Right atrium auricular region (tissue), 2 donors: ENCODE data around the gene ILK. TPM values are rescaled to one million over a fixed set of nuclear protein-coding genes. Genes with fewer than 3 reads are reported as not detected.

ENCODE experiments used
- DNase-seq: peaks from one replicate; pipeline ENCODE4 v3.0.0-alpha.2; 2019; ENCODE audit warnings: low spot score
- H3K27ac ChIP-seq, 2 donors: fragments of 200-600 bp; sonication (generic); 1 replicate in 1 of 2; 2 replicates in 1 of 2; pipeline ENCODE4 v1.5.1; 2016 to 2019
- H3K27me3 ChIP-seq, 2 donors: fragments of 200-600 bp; sonication (generic); one replicate each; pipeline versions ENCODE4 v1.5.1 to v1.6.0; 2017 to 2019
- H3K36me3 ChIP-seq: fragments of 200-600 bp; sonication (generic); one replicate; pipeline ENCODE4 v1.5.1; 2016
- H3K4me1 ChIP-seq, 2 donors: fragments of 200-600 bp; sonication (generic); one replicate each; pipeline versions ENCODE4 v1.5.1 to v1.6.0; 2017 to 2019
- H3K4me3 ChIP-seq, 2 donors: fragments of 200-600 bp; sonication (generic); 1 replicate in 1 of 2; 2 replicates in 1 of 2; pipeline ENCODE4 v1.5.1; 2017 to 2019; ENCODE audit warnings: mild to moderate bottlenecking in 1 of 2, moderate library complexity in 1 of 2
- H3K9me3 ChIP-seq, 2 donors: fragments of 200-600 bp; sonication (generic); one replicate each; pipeline ENCODE4 v1.5.1; 2019
- total RNA-seq, 2 donors: library from RNA; depleted of rRNA; stranded (reverse); fragments of >200 nt; gene quantifications; one replicate each; pipeline ENCODE4 v1.1.0, GENCODE V29; 2016
- TF ChIP-seq, protein P1 (sequence below), 2 donors: fragments of 200-600 bp; sonication (generic); IDR thresholded peaks; one replicate each; pipeline ENCODE4 v1.5.1; 2019; ENCODE audit warnings: antibody characterized with exemption in 2 of 2

Gene ILK
- total RNA-seq, 2 donors from 2014 or later: 142 to 193 TPM

DNA sequence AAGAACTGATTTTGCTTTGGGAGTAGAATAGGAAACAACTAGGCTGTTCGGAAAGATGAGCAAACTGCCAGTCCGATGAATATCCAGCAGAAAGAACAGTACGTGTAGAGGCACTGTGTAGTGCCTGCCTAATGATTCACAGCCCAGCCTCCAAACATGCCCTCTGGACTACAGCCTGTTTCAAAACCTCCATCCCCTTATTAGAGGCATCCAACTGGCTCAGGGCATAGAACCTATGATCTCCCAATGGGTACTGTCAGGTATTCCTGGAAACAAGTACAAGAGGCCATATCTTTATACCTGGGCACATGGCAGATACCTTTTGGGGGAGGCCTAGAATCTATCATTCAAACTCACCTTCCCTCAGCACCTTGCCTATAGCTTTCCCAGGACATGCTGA, 5.0 kb upstream of the ILK start:
- H3K27ac ChIP-seq: no peak overlapping the region
- no peaks in the 10 kb centered on the region for H3K27me3 ChIP-seq
- peak; percentile 16 for DNase-seq
- H3K4me3 ChIP-seq: no peak overlapping the region
- H3K4me1 ChIP-seq: peaks cover 0 to 61% of the 10 kb centered on the region in 2 donors
- peaks cover 33% of the 10 kb centered on the region for H3K36me3 ChIP-seq
- no peaks in the 10 kb centered on the region for H3K9me3 ChIP-seq
- TF ChIP-seq, protein P1, sequence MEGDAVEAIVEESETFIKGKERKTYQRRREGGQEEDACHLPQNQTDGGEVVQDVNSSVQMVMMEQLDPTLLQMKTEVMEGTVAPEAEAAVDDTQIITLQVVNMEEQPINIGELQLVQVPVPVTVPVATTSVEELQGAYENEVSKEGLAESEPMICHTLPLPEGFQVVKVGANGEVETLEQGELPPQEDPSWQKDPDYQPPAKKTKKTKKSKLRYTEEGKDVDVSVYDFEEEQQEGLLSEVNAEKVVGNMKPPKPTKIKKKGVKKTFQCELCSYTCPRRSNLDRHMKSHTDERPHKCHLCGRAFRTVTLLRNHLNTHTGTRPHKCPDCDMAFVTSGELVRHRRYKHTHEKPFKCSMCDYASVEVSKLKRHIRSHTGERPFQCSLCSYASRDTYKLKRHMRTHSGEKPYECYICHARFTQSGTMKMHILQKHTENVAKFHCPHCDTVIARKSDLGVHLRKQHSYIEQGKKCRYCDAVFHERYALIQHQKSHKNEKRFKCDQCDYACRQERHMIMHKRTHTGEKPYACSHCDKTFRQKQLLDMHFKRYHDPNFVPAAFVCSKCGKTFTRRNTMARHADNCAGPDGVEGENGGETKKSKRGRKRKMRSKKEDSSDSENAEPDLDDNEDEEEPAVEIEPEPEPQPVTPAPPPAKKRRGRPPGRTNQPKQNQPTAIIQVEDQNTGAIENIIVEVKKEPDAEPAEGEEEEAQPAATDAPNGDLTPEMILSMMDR (IDR thresholded peaks at IDR 0.05): no peak

DNA sequence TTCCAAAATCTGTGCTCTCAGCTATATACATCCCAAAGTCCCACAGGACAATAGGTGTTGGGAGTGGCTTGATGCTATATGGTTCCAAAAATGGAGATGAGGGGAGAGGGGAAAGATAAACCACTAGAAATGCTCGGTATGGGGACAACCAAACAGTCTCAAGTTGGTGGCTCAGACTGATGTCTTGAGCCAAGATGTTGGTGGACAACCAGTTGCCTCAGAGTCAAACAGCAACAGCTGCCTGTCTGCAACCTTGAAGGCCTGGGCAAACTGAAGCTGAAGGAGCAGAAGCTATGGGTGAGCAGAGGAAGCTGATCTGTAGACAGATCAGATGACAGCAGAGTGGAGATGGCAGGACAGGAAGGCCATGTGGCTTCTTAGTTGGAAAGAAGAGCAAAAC, 4.1 kb upstream of the ILK start:
- DNase-seq: peak; percentile 18
- peaks cover 0 to 61% of the 10 kb centered on the region in 2 donors for H3K4me1 ChIP-seq
- no peaks in the 10 kb centered on the region for H3K9me3 ChIP-seq
- no peak overlapping the region for H3K27ac ChIP-seq
- TF ChIP-seq, protein P1 (IDR thresholded peaks at IDR 0.05): no peak
- H3K4me3 ChIP-seq: no peak overlapping the region
- no peaks in the 10 kb centered on the region for H3K27me3 ChIP-seq
- peaks cover 33% of the 10 kb centered on the region for H3K36me3 ChIP-seq

DNA sequence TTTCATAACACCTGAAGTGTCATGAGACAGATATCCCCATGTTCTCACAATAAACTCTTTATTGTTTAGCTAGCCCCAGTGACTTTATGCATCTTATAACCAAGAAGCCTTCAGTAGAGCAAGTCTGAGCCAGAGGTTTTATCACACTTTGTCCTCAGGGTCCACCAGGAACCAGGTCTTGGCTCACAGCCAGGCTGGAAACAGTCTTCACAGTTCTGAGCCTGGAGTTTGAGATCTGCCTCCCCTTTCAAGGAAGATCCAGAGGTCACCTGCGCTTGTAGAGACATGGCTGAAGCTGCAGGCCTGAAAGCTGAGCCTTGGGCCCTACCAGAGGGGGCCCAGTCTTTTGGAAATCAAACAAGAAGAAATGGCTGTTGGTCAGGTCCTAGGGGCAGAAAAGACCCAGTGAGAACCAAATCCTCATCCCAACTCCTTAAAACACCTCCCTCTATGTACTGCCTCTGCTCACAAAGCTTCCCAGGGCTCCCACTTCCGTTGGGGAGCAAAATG, 3.6 kb upstream of the ILK start:
- TF ChIP-seq, protein P1 (IDR thresholded peaks at IDR 0.05): no peak
- no peak overlapping the region for H3K4me3 ChIP-seq
- no peaks in the 10 kb centered on the region for H3K9me3 ChIP-seq
- DNase-seq: peak; percentile 53
- no peaks in the 10 kb centered on the region for H3K27me3 ChIP-seq
- H3K4me1 ChIP-seq: peaks cover 0 to 60% of the 10 kb centered on the region in 2 donors
- no peak overlapping the region for H3K27ac ChIP-seq
- peaks cover 33% of the 10 kb centered on the region for H3K36me3 ChIP-seq

- peaks cover 0 to 61% of the 10 kb centered on the region in 2 donors for H3K4me1 ChIP-seq
- peak; percentile 46 for DNase-seq
- H3K27ac ChIP-seq: no peak overlapping the region
- peaks cover 33% of the 10 kb centered on the region for H3K36me3 ChIP-seq
- no peaks in the 10 kb centered on the region for H3K27me3 ChIP-seq
- TF ChIP-seq, protein P1 (IDR thresholded peaks at IDR 0.05): no peak
- H3K4me3 ChIP-seq: no peak overlapping the region
- H3K9me3 ChIP-seq: no peaks in the 10 kb centered on the region
Observed at GRCh38 chr11:6601041-6601461, 2.5 kb upstream of the ILK start.

GRCh38 chr11:6602096-6602940, 1.3 kb upstream of the ILK start:
- H3K27ac ChIP-seq: peak overlapping the region; percentile 95 to 96
- no peaks in the 10 kb centered on the region for H3K27me3 ChIP-seq
- TF ChIP-seq, protein P1 (IDR thresholded peaks at IDR 0.05): no peak
- H3K4me3 ChIP-seq: peak overlapping the region; percentile 71 to 88
- DNase-seq: peak; percentile 26
- H3K9me3 ChIP-seq: no peaks in the 10 kb centered on the region
- H3K4me1 ChIP-seq: peaks cover 0 to 60% of the 10 kb centered on the region in 2 donors
- peaks cover 34% of the 10 kb centered on the region for H3K36me3 ChIP-seq
